NCI-H69 (cell line): Measurements from ENCODE around the gene EDARADD.
A peak's percentile ranks its signal among the peaks of the same experiment; 100 is the strongest.
"Not testable (repeated sequence)": the region's sequence is repeated elsewhere in the genome, so short reads cannot be mapped to it uniquely, and the experiment has no call there.

Experiments used
- DNase-seq: peaks from one replicate; lab custom pipeline; 2025; lab: John Stamatoyannopoulos, UW

EDARADD gene

DNA sequence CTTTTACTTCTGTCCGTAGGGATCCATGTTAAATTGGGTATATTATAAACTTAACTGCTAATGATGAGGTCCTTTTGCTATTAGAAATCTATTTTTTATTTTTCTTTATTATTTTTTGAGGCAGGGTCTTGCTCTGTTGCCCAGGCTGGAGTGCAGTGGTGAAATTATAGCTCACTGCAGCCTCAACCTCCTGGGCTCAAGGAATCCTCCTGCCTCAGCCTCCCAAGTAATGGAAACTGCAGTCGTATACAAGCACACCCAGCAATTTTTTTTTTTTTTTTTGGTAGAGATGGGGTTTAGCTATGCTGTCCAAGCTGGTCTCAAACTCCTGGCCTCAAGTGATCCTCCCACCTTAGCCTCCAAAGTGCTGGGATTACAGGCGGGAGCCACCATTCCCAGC, 95.1 kb downstream of the EDARADD start:
- not testable (repeated sequence) for DNase-seq

DNA sequence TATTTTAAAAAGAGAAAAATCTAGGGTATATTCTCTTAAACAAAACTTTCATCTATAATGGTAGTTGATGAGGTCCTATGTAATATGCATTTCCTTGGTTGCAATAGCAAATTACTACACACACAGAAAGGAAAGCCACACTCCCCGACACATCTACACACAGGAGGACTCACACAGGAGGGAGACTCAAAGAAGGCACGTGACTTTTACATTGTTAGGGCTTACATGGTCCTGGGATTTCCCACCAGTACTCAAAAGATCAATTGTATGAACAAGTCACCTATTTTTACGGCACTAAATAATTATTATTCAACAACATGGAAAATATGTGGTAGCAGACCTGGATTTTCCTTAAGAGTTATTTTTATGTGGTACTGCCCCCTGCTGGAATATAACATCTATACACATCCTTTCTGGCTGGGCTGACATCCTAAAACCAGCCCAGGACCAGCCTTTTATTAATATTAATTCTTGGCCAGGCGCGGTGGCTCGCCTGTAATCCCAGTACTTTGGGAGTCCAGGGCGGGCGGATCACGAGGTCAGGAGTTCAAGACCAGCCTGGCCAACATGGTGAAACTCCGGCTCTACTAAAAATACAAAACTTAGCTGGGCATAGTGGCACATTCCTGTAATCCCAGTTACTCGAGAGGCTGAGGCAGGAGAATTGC, 95.8 kb downstream of the EDARADD start:
- peak; percentile 75 for DNase-seq

DNA sequence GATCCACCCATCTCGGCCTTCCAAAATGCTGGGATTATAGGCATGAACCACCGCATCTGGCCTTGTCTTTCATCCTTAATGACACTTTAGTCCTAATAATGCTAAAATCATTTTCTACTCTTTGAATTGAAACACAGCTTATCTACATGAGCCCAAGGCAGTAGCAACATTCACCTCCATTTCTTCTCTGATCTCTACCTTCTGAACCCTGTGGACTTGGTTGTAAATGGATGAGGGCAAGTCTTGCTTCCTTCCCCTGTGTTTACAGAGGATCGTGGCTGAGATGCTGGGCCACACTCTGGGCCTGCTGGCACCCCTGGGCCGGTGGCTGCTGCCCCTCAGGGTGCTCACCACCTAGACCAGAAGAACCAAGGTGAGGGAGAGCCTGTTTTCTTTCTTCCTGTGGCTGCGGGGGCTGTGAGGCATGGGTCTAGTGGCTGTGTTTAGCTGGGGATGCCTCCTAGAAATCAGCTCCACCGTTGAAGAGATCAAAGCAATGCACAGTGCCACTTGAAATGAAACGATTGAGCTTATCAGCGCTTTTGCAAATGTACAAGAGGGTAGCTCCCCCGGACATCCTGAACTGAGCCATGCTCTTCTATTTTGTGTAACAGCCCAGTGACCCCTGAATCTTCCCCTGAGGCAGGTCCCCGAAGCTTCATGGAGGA, 97.5 kb downstream of the EDARADD start:
- no peak for DNase-seq

DNA sequence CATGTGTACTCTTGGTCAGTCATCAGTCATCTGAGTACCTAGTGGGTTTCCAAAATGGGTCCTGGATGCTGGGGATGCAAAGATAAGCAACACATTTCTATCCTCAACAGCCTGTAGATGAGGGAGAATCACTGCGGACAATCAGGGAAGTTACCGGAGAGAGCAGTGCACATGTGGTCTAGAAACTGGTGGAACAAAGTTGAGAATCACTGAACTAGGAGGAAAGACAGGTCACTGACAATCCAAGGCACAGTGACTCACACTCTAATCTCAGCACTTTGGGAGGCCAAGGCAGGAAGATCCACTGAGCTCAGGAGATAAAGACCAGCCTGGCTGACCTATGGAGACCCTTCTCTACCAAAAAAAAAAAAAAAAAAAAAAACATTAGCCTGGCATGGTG, 98.3 kb downstream of the EDARADD start:
- DNase-seq = no peak

DNA sequence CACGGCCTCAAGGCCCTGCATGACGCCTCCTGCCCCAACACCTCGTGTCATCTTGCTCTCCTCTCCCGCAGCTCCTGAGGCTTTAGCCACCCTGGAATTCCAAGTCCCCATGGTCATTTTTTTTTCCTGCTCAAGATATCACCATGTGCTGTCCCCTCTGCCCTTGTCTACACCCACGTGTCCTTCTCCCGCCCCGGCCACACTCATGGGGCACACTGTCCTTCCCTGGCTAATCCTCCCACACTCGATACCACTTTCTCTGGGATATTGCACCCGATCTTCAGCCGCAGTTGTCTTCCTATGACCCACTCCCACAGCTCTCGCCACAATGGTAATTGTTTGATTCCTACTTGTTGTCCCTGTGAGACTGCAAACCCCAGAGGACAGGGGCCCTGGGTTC, 100.0 kb downstream of the EDARADD start:
- no peak for DNase-seq

DNA sequence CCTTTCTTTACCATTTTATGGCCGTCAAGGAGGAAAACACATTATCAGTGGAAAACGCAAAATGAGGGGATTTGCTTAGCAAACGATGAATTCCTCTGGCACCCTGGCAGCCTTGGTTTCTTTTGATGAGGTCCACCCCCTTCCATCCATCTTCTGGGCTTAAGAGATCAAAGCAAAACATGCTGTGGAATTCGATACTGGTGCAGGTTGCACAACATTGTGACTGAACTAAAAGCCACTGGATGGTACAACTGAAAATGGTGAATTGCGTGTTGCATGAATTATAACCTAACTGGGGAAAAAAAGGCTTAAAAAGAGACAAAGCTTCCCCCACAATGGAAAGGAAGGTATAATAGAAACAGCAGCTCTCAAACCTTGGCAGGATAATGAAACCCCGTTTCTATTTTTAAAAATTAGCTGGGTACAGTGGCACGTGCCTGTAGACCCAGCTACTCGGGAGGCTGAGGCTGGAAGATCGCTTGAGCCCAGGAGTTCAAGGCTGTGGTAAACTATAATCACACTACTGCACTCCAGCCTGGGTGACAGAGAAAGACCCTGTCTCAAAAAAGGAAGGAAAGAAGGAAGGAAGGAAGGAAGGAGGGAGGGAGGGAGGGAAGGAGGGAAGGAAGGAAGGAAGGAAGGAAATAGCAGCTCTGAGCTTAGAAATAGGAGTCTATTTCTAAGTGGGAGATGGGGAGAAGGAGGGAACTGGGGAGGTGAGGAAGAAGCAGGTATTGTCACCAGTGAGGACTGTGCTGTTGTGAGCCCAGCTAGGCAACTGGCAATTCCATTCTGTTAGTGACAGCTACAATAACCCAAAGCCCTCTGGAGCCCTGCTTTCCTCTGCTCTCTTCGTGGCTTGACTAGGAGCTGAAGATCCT, 100.7 kb downstream of the EDARADD start:
- peak; percentile 28 for DNase-seq

DNA sequence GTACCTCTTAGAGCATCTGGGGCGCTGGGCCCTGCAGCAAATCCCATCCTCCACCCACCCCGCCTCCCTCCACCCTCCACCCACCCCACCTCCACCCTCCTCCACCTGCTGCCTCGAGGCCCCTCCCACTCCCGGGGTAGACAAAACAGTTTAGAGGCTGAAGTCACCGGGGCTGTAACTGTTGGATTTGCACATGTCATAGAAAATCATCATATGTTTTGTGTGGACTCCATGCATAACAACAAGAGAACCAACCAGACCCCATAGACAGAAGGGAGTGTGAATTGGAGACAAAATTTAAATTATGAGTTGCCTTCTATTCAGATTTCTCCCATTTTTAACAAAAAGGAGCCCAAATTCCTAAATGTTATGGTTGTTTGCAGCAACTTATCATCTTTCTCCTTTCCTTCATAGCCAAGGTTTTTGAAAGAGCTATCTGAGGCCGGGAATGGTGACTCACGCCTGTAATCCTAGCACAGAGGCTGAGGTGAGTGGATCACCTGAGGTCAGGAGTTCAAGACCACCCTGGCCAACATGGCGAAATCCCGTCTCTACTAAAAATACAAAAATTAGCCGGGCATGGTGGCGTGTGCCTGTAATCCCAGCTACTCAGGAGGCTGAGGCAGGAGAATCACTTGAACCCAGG, 101.5 kb downstream of the EDARADD start:
- peak; percentile 92 for DNase-seq

DNA sequence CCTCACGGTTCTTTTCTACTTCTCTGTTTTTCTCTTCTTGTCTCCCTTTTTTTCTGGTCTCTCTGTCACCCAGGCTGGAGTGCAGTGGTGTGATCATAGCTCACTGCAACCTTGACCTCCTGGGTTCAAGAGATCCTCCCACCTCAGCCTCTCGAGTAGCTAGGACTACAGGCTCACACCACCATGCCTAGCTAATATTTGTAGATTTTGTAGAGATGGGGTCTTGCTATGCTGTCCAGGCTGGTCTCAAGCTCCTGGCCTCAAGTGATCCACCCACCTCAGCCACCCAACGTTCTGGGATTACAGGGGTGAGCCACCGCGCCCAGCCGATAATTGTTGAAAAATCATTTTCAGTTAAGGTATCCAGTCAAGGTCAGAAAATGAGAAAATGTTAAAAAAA, 103.8 kb downstream of the EDARADD start:
- no peak for DNase-seq

DNA sequence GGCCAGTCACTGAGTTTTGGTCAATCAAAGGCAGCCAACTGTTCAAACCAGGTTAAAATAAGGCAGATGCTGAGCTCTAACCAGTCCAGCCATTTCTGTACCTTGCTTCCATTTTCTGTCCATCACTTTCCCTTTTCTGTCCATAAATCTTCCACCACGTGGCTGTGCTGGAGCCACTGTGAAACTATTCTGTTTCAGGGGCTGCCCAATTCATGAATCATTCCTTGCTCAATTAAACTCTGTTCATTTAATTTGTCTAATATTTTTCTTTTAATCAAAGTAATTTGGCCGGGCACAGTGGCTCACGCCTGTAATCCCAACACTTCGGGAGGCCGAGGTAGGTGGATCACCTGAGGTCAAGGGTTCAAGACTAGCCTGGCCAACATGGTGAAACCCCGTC, 107.0 kb downstream of the EDARADD start:
- no peak for DNase-seq

DNA sequence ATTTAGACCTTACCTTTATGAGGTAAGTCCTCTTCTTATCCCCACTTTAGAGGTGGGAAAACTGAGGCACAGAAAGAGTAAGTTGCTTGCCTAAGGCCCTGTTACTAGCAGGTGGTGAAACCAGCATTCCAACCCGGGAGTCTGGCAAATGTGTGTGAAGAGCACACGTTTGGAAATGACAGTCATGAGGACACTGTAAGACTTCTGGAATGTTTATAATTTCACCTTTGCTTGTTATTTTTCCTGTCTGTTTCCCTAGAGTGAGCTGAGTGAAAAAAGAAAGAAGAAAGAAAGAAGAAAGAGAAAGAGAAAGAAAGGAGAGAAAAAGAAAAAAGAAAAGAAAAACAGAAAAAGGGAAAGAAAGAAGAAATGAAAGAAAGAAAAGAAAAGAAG, 108.5 kb downstream of the EDARADD start:
- DNase-seq = peak; percentile 23

DNA sequence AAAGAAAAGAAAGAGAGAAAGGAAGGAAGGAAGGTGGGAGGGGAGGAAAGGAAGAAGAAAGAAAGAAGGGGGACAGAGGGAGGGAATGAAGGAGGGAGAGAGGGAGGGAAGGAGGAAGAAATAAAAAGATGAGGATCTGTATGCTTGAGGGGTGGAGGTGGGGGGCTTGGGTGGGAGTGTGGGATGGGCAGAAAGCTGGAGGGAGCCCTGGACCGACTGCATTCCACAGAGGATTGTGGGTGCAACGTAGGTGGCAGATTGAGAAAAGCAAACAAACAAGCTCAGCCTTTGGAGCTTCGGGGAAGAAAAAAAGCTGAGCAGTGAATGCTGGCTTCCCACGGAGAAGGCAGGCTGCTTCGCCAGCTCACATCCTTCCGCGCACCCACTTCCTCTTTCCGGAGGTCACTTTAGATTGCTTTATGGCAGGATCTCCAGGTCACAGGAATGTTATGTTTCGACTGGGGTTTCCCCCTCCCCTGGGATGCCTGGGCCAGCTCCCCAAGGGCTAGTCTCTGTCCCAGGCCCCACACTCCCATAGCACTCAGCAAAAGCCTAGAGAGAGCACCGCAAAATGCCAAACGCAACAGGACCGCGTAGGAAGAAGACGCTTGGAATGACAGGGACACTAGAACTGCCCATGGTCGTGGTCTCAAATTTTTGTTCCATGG, 109.0 kb downstream of the EDARADD start:
- peak; percentile 90 for DNase-seq

DNA sequence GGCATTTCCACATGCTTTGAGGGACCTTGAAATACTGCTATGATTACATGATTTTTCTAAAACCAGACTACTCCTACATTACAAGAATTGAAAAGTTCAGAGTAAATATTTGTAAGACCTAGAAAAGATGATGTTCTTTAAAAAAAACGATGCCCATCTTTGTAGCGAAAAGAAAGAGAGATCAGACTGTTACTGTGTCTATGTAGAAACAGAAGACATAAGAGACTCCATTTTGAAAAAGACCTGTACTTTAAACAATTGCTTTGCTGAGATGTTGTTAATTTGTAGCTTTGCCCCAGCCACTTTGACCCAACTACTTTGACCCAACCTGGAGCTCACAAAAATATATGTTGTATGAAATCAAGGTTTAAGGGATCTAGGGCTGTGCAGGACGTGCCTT, 110.3 kb downstream of the EDARADD start:
- DNase-seq = not testable (repeated sequence)

DNA sequence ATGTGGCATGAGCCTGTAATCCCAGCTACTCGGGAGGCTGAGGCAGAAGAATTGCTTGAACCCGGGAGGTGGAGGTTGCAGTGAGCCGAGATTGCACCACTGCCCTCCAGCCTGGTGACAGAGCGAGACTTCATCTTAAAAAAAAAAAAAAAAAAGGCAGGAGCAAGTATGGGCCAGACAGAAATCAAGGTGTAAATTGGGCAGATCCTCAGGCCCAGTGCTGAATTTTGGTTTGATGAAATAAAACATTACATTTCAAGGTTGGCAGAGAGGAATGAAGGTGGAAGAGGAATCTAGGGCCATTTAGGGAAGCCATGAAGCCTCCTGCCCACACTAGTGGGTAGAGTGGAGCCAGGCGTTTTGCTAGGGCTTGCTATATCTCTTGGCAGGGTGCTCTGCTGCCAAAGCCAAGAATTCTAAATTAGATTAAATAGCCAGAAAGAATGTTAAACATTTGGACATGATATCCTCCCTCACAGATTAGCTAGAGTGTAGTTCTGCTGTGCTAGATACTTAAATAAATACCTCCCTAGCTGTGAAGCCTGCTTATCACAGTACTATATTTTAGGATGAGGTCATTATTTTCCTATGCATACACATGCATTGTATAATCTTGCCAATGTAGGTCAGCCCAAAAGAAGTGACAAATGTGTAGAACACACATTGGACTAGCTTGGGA, 113.1 kb downstream of the EDARADD start:
- DNase-seq = peak; percentile 52

DNA sequence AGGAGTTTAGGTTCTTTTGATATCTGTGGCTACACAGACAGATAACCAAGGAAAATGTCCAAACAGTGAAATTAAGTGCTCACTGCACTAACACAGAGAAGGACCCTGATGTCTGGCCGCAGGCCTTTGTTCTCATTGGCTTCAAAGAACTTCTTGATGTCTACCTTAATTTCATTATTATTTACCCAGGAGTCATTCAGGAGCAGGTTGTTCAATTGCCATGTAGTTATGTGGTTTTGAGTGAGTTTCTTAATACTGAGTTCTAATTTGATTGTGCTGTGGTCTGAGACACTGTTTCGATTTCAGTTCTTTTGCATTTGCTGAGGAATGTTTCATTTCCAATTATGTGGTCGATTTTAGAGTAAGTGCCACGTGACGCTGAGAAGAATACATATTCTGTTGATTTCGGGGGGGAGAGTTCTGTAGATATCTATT, 114.5 kb downstream of the EDARADD start:
- DNase-seq = no peak

DNA sequence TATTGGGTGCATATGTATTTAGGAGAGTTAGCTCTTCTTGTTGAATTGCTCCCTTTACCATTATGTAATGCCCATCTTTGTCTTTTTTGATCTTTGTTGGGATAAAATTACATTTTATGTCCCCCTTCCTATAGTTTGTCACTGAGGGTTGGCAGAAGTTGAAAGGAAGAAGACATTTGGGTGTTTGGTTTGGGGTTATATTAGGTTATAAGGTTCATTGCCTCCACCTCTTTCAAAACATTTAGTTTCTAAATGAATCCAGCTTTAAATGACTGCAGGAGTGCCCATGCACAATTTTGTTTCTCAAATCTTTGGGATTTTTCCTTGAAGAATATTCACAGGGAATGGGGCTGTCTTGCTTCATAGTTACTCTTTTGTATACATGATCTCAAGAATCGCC, 115.1 kb downstream of the EDARADD start:
- no peak for DNase-seq

DNA sequence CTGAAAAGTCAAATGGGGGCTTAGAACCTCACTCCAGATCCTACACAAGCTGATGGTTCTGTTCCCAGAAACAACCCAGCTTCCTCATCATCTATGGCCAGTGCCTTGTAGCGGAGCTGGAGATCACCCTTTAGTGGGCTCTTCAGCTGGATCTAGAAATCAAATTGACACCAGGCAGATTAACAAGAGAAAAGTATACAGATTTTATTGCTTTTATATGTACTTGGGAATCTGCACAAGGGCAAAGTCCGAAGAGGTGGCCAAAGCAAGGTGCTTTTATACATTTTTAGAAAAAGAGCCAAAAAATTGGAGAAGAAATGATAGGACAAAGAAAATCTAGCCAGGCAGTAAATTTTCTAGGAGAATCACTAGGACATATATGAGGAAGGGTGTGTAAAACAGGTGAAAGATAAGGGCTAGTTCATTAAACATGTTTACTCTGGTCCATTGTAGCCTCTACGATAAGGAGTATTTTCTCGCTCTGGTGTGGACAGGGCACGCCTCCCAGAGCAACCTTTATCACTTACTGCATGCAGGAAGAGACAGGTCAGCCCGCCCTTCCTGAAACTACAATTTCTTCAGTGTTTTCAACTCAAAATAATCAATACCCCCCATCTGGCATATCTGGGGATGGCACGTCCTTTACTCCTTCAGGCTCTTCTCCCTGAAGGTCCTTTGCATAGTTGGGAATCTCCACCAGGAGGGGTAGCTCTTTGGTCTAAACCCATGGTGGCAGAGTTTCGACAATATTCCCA, 115.7 kb downstream of the EDARADD start:
- no peak for DNase-seq

DNA sequence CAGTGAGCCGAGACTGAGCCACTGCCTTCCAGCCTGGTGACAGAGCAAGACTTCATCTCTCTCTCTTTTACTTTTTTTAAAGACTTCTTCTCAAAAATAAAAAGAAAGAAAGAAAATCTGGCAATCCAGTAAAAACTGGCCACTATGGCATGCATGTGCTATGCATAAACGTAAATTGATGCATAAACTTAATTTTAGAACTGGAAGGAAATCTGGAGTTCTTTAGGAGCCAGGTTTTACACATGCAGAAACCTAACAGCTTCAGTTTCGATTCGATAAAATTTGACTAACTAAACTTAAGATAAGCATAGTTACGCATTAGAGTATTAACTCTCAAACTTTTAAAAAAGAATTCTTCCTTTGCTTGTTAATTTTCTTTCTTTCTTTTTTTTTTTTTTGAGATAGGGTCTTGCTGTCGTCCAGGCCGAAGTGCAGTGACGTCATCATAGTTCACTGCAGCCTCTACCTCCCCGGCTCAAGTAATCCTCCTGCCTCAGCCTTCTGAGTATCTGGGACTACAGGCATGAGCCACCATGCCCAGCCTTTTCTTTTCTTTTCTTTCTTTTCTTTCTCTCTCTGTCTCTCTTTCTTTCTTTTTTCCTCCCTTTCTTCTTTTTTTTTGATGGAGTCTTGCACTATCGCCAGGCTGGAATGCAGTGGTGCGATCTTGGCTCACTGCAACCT, 117.8 kb downstream of the EDARADD start:
- no peak for DNase-seq

DNA sequence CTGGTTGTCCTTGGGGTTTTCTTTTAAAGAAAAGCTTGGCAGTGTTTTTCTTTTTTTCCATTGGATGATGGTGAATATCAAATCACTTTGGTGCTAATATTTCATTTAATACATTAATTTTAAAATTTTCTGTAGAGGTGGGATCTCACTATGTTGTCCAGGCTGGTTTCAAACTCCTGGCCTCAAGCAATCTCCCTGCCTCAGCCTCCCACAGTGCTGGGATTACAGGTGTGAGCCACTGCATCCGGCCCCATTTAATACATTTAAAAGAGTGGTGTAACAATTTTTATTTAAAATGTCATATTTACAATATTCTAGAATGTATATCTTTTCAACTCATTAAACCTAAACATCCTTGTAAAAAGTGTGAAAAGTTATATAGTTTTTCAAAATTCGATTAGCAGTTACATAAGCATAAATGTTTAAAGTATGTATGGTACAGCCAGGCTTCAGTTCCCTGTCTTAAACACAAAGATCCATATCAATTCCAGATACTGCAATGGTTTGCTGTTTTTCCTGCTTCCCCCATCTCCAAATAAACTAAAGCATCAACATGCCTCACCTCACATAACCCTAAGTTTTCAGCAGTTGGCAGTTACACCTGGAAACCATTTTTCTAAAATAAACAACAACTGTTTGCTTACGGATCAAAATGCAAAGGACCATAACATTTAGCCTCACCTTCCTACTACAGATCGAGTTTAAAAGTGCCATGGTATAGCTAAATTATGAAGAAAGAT, 120.8 kb downstream of the EDARADD start:
- peak; percentile 94 for DNase-seq

DNA sequence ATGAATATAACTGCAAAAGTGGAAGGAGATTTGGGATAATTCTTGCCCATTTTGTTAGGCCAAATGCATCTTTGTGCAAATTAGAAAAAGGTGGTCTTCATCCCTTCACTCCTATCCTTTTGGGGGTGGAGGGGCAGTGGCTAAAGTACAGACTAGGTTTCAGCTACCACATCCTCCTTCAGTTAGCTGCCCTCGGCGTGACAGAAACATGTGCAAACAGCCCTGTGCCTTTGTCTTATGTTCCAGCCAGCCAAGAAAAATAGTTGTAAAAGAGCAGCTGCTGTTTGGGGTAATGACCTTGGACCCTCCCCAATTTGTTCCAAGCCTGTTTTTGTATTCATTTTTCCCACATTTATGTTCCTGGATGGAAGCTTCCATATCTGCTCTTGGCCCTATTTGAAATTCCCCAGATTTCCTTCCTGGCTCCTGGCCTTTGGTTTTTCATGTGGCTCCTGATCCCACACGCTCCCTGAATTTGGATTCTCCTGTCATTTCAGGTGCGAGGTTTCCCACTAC, 121.4 kb downstream of the EDARADD start:
- DNase-seq = peak; percentile 97
